HG03460 (cell line): ENCODE results near the gene MAP3K2.
"Not testable (repeated sequence)": the region's sequence is repeated elsewhere in the genome, so short reads cannot be mapped to it uniquely, and the experiment has no call there.

Experiments used
- ATAC-seq: cut with Tn5 transposase; IDR thresholded peaks from one replicate; pipeline ENCODE4 v1.9.1; 2021; ENCODE audit not compliant: unreplicated experiment

Gene MAP3K2

GRCh38 chr2:127353223-127353622 lies 34.6 kb downstream of the MAP3K2 start:
- not testable (repeated sequence) for ATAC-seq

GRCh38 chr2:127351603-127352002 lies 36.2 kb downstream of the MAP3K2 start:
- no peak for ATAC-seq

- ATAC-seq, result no peak
These were observed 39.3 kb downstream of the MAP3K2 start for GRCh38 chr2:127348426-127349000.

GRCh38 chr2:127347734-127348392 lies 39.9 kb downstream of the MAP3K2 start:
- ATAC-seq, result no peak

- no peak for ATAC-seq
These were observed 40.8 kb downstream of the MAP3K2 start for GRCh38 chr2:127347015-127347414.

- no peak for ATAC-seq
These were observed 44.5 kb downstream of the MAP3K2 start for GRCh38 chr2:127343277-127343676.

- ATAC-seq, result no peak
These were observed 45.7 kb downstream of the MAP3K2 start for GRCh38 chr2:127342101-127342500.

GRCh38 chr2:127332335-127332734 lies 55.4 kb downstream of the MAP3K2 start:
- no peak for ATAC-seq

GRCh38 chr2:127330753-127331152 lies 57.0 kb downstream of the MAP3K2 start:
- peak; percentile 80 for ATAC-seq

- no peak for ATAC-seq
These were observed 61.4 kb downstream of the MAP3K2 start for GRCh38 chr2:127326289-127326945.

GRCh38 chr2:127324635-127325034 lies 63.1 kb downstream of the MAP3K2 start:
- ATAC-seq, result no peak

GRCh38 chr2:127321303-127321702 lies 66.5 kb downstream of the MAP3K2 start:
- no peak for ATAC-seq

- no peak for ATAC-seq
These were observed 67.0 kb downstream of the MAP3K2 start for GRCh38 chr2:127320586-127321275.

- no peak for ATAC-seq
These were observed 67.7 kb downstream of the MAP3K2 start for GRCh38 chr2:127320067-127320466.

GRCh38 chr2:127314193-127314988 lies 73.4 kb downstream of the MAP3K2 start:
- no peak for ATAC-seq

GRCh38 chr2:127313406-127313805 lies 74.4 kb downstream of the MAP3K2 start:
- peak; percentile 94 for ATAC-seq

GRCh38 chr2:127310980-127311379 lies 76.8 kb downstream of the MAP3K2 start:
- ATAC-seq, result no peak

- no peak for ATAC-seq
These were observed 78.3 kb downstream of the MAP3K2 start for GRCh38 chr2:127309468-127309867.

GRCh38 chr2:127308586-127309138 lies 79.1 kb downstream of the MAP3K2 start:
- ATAC-seq, result no peak

- no peak for ATAC-seq
These were observed 81.7 kb downstream of the MAP3K2 start for GRCh38 chr2:127305990-127306585.
